Liver (tissue), 3 donors: Measurements from ENCODE around the gene SLIT2.

ENCODE experiments used
- ATF3 ChIP-seq: IDR thresholded peaks from 2 replicates; pipeline ENCODE4 v1.6.1; 2016; ENCODE audit warnings: antibody characterized with exemption
- CTCF ChIP-seq: fragments of 150-350 bp; IDR thresholded peaks from 2 replicates; pipeline ENCODE4 v1.5.1; 2017; ENCODE audit warnings: improper control_type of control experiment, low read depth, low read length; ENCODE audit not compliant: missing input control
- EGR1 ChIP-seq, 2 donors: IDR thresholded peaks; 2 replicates each; pipeline ENCODE4 v1.6.1; 2016 to 2018; ENCODE audit warnings: antibody characterized with exemption in 2 of 2, low read depth in 2 of 2
- FOXA1 ChIP-seq: IDR thresholded peaks from 2 replicates; pipeline ENCODE4 v1.6.1; 2016; ENCODE audit warnings: antibody characterized with exemption
- FOXA2 ChIP-seq: IDR thresholded peaks from 2 replicates; pipeline ENCODE4 v1.6.1; 2016; ENCODE audit warnings: antibody characterized with exemption
- JUND ChIP-seq, 2 donors: IDR thresholded peaks; 2 replicates each; pipeline ENCODE4 v1.6.1; 2016; ENCODE audit warnings: antibody characterized with exemption in 2 of 2
- MAX ChIP-seq: IDR thresholded peaks from 2 replicates; pipeline ENCODE4 v1.6.1; 2016; ENCODE audit warnings: antibody characterized with exemption
- NR2F2 ChIP-seq: IDR thresholded peaks from 2 replicates; pipeline ENCODE4 v1.6.1; 2016; ENCODE audit warnings: antibody characterized with exemption
- RAD21 ChIP-seq, 2 donors: IDR thresholded peaks; 2 replicates each; pipeline ENCODE4 v1.6.1; 2016; ENCODE audit warnings: antibody characterized with exemption in 2 of 2, mild to moderate bottlenecking in 2 of 2
- REST ChIP-seq: IDR thresholded peaks from 2 replicates; pipeline ENCODE4 v1.6.1; 2016; ENCODE audit warnings: antibody characterized with exemption, mild to moderate bottlenecking
- SP1 ChIP-seq: IDR thresholded peaks from 2 replicates; pipeline ENCODE4 v1.6.1; 2018; ENCODE audit warnings: antibody characterized with exemption, mild to moderate bottlenecking
- TAF1 ChIP-seq: conservative IDR thresholded peaks from 2 replicates; pipeline ENCODE4 v1.6.1; 2016; ENCODE audit warnings: antibody characterized with exemption, mild to moderate bottlenecking
- YY1 ChIP-seq: IDR thresholded peaks from 2 replicates; pipeline ENCODE4 v1.6.1; 2016; ENCODE audit warnings: antibody characterized with exemption, mild to moderate bottlenecking
- donor health status: healthy.
- donor health status: healthy.

- no peak for TF ChIP-seq REST
- TF ChIP-seq YY1: no peak
- no peak for TF ChIP-seq NR2F2
- no peak for TF ChIP-seq CTCF
- no peak for TF ChIP-seq FOXA2
- TF ChIP-seq ATF3: no peak
- TF ChIP-seq FOXA1: no peak
- TF ChIP-seq JUND (IDR thresholded peaks at IDR 0.05): no peak
- no peak for TF ChIP-seq TAF1
- TF ChIP-seq EGR1 (IDR thresholded peaks at IDR 0.05; ENCODE audit: low read depth in 2 of 2): no peak
- TF ChIP-seq MAX: no peak
- TF ChIP-seq SP1: no peak
- no peak for TF ChIP-seq RAD21 (IDR thresholded peaks at IDR 0.05)
Observed at GRCh38 chr4:20237894-20238537, 13.7 kb upstream of the SLIT2 start.
